ELR (cell line): ENCODE results near the gene MAP4K2.

Experiments
- DNase-seq: peaks from one replicate; pipeline ENCODE4 v3.0.0-alpha.2; 2015; ENCODE audit warnings: low read depth

Gene MAP4K2

DNA sequence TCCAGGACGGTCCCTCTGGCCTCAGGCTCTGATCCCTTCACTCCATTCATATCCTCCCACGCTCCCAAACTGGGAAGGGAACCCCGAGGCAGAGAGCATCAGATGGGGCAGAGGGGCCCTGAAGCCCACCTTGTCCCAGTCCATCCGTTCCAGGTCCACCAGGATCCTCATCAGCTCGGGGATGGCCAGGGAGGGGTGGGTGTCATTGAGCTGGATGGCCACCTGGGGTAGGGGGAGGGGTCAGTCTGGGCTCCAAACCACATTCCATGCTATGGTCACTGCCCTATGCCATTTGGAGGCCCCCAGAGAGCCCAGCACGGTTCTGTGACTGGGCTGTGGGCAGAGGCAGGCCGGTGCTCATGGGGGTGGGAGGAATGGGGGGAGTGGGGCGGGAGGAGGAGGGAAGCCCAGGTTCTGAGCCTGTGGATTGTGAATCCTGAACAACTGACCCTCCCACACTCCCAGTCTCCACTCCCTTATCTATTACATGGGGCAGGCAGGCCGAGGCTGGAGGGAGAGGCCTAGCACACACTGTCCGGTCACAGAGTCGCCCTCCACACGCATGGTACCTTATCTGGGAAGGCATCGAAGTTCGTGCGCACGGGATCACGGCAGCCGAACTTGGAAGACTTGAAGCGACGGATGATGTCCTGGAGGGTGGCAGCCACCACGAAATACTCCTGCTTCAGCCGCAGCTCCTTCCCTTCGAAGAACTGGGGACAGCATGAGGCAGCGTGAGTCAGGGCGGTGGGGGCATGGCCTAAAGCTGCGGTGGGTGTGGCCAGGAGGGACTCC, 48.7 kb downstream of the MAP4K2 start:
- no peak for DNase-seq

GRCh38 chr11:64753380-64754123, 49.5 kb downstream of the MAP4K2 start:
- DNase-seq, result no peak

GRCh38 chr11:64753019-64753379, 50.0 kb downstream of the MAP4K2 start:
- no peak for DNase-seq

DNA sequence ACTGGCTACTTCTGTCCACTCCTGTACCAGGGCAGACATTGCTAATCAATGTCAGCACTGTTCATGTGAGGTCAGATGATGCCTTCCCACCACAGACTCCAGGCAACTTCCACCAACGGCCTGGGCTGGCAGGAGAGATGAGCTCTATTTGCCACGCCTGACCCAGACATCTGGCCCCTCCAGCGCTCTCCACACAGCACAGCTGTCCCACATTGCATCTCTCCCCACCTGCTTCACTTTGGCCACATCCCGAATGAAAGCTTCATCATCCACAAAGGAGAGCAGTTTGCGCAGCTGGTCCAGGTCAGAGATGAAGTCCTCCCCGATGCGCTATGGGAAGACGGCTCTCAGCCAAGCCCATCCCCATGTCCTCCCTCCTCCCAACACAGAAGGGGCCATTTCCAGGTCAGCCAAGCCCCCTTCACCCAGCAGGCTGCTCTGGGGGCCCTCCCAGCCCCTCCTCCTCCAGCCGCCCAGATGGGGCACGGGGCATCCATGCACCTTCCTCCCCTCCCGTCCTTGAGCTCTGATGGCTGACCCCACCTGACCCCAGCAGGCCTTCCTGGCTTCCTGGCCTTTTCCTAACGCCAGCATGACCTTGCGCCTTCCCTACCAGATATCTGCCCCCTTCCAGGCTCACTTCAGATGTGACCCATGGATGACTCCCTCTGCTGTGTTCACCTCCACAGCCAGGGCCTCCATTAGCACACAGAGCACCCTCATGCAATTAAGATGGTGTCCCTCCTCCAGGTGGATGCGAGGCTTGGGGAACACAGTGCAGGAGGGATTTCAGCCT, 50.6 kb downstream of the MAP4K2 start:
- DNase-seq, result no peak

GRCh38 chr11:64751580-64751979, 51.4 kb downstream of the MAP4K2 start:
- DNase-seq, result no peak

GRCh38 chr11:64751136-64751535, 51.9 kb downstream of the MAP4K2 start:
- DNase-seq, result peak; percentile 34

- DNase-seq, result no peak
Observed at GRCh38 chr11:64750361-64751054, 52.5 kb downstream of the MAP4K2 start.

DNA sequence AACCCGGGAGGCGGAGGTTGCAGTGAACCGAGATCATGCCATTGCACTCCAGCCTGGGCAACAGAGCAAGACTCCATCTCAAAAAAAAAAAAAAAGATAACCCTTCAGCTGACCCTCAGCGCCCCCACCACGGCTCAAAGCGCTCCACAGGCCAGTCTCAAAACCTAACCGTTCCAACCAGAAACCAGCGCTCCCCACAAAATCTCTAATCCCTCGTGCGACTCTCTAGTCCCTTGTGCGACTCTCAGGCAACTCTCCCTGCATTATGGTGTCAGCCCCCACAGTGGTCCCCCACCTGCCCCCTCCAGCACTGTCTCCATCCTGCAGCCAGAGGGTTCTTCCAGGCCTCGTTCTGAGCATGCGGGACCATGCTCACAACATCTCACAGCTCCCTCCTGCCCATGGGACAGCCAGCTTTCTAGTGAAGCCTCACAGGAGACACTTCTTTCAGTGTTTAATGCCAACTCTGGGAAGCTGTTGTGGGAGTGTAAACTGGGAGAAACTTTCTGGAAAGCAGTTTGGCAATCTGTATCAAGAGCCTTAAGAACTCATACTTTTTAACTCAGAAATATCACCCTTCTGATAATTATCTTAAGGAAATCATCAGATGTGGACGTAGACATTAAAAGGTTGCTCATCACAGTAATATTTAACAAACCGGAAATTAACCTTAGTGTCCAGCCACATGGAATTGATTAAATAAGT, 54.9 kb downstream of the MAP4K2 start:
- peak; percentile 46 for DNase-seq

- DNase-seq, result no peak
Observed at GRCh38 chr11:64746486-64746885, 56.5 kb downstream of the MAP4K2 start.

GRCh38 chr11:64745521-64746328, 57.3 kb downstream of the MAP4K2 start:
- peak; percentile 37 for DNase-seq

GRCh38 chr11:64745189-64745520, 57.9 kb downstream of the MAP4K2 start:
- DNase-seq, result no peak

- DNase-seq, result no peak
Observed at GRCh38 chr11:64744544-64745188, 58.3 kb downstream of the MAP4K2 start.

DNA sequence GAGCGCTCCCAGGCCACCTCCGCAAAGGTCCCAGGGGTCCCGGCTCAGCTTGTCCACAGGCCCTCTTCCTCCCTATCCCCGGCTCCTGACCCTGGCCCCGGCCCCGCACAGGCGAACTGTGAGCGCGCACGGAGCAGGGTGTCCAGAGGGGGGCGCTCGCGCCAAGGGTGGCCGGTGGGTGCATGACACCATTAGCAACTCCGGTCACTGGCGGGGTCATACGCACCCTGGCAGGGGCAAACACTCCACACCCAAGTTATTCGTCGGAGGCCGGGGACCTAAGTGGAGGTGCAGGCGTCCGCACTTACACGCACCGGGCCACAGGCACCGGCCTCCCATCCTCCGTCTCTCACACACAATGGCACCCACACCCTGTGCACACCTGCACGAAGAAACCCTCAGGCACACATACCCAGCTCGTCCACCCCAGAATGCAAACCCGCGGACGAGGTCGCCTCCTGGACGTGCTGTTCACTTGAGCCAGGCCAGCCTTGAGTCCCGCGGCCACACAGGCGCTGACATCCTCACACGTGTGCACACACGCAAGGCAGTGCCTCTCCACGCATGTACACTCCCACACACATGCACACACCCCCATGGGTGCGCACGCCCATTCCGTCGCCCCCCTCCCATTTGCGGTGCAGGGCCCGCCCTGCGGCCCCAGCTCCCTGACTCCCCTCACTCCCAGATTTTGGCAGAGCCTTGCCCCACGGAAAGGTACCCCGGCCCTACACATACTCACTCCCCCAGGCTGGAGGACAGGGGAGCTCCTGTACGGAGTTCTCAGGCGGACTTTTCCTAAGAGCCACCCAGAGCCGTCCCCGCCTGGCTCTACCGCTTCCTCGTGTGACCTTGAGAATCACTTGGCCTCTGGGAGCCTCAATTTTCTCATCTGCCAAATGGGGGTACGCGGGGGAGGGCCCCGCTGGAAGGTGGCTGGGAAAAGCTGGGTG, 59.1 kb downstream of the MAP4K2 start, which contains the start of gene RASGRP2:
TSS of gene RASGRP2 (minus strand) at position 552 of the 953 bp plus-strand sequence. CDS start 1,276 bp downstream, outside the sequence.
- peak; percentile 36 for DNase-seq

DNA sequence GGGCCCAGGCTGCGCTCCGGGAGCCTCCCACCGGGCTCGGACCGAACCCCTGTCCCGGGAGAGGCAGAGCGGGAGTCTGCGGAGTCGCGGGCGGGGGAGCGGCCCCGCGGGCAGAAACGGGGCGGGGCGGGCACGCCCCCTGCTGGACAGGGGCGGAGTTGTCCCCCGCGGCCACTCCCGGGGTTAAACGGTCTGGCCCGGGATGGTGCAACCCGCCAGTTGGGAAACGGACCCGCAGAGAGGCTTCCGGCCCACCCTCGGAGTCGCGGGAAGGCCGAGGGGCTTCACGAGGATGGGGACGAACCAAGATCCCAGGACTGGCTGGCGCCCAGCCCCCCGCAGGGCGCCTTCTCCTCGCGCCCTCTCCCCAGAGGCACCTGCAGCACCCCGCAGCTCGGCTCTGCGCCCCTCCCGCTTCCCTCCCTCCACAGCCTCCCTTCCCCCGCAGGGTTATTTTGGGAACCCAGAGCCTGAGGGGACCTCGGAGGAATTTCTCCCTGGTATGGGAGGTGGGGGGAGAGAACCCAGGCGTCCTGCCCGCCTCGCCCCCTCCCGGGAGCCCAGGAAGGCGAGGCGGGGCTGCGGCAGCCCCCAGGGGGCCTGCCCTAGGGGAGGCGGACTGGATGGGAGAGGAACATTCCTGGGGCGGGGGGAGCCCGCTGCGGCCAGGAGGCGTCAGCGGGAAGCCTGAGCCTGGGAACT, 60.0 kb downstream of the MAP4K2 start:
- DNase-seq, result peak; percentile 49

DNA sequence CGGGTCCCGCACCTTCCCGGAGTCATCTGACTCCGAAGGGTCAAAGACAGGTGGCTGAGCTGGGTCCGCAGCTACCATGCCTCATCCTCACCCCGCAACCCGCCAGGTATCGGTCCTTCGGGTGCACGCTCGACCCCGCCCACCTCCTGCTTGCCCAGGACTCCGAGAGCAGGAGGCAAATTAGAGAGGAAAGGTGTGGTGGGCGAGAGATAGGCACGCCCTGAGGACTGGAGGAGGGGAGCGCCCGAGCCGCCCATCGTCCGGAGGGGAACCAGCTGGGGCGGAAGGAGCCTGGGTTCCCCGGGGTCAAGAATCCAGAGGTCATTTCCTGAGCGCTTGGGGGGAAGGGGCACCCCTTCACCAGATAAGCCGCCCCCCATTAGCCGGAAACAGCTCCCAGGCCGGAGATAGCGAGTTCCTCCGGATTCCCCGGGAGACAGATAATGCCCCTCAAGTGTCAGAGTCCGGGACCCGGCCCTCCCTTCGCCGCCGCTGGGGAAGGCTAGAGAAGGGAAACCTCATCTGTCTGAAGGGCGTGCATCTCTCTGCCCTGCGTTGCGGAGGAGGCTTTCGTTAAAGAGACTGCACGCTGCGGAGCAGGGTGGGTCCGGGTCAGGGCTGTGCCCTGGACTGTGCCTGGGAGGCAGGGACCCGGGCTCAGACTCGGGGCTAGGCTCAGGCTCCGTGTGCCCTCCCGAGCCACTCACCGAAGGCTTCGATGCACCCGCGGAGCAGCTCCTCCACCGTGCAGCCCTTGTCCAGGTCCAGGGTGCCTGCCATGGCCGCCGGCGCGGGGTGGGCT, 60.7 kb downstream of the MAP4K2 start:
- peak; percentile 42 for DNase-seq

- DNase-seq, result no peak
Observed at GRCh38 chr11:64741375-64742086, 61.5 kb downstream of the MAP4K2 start.

DNA sequence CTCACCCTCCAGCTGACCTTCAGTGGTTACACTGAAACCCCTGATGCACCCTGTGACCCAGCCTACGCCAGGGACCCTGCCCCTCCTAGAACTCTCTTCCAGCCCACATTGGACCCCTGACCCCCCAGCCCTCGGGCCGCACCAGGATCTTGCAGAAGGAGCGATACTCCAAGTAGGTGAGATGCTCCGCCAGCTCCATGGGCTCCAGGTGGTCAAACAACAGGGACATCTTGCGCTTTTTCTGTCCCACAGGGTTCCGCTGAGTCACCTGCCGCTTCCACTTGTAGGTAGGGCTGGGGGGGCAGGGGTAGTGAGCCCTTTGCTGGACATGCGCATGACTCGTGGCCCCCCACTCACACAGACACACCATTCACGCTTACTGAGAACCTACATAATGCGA, 63.1 kb downstream of the MAP4K2 start:
- DNase-seq, result no peak
